GM10248 (cell line): ENCODE results near the gene EOLA1.
"Not testable (repeated sequence)": the region's sequence is repeated elsewhere in the genome, so short reads cannot be mapped to it uniquely, and the experiment has no call there.

ENCODE experiments used
- CTCF ChIA-PET: fragments of 300-600 bp; sonication (Branson Sonifier 250); formaldehyde crosslinking; extraction: SDS; loops from one replicate; lab custom pipeline; 2021; ENCODE audit warnings: antibody characterized with exemption; lab: Yijun Ruan, JAX
- POLR2A ChIA-PET: fragments of 350-650 bp; sonication (Branson Sonifier 250); formaldehyde crosslinking; extraction: SDS; loops from one replicate; lab custom pipeline; 2020; ENCODE audit warnings: antibody characterized with exemption; lab: Yijun Ruan, JAX
- DNase-seq: peaks from one replicate; pipeline ENCODE4 v3.0.0; 2012; ENCODE audit errors: extremely low spot score
- TF ChIP-seq, protein P1 (sequence below): IDR thresholded peaks from 2 replicates; pipeline ENCODE4 v1.5.1; 2012; ENCODE audit warnings: mild to moderate bottlenecking, low read depth; ENCODE audit errors: extremely low read depth, missing control alignments, control extremely low read depth

The EOLA1 gene

GRCh38 chrX:149512225-149512885 is 28.5 kb upstream of the EOLA1 start:
- ChIA-PET CTCF (interaction anchor here (0.7 to 2.7 kb wide), 13 partner anchors 9 to 1583 kb away, joined by 3 to 18 read pairs (median 4); no protein-coding TSS in a partner anchor), POLR2A (no interaction called here)
- TF ChIP-seq, protein P1, sequence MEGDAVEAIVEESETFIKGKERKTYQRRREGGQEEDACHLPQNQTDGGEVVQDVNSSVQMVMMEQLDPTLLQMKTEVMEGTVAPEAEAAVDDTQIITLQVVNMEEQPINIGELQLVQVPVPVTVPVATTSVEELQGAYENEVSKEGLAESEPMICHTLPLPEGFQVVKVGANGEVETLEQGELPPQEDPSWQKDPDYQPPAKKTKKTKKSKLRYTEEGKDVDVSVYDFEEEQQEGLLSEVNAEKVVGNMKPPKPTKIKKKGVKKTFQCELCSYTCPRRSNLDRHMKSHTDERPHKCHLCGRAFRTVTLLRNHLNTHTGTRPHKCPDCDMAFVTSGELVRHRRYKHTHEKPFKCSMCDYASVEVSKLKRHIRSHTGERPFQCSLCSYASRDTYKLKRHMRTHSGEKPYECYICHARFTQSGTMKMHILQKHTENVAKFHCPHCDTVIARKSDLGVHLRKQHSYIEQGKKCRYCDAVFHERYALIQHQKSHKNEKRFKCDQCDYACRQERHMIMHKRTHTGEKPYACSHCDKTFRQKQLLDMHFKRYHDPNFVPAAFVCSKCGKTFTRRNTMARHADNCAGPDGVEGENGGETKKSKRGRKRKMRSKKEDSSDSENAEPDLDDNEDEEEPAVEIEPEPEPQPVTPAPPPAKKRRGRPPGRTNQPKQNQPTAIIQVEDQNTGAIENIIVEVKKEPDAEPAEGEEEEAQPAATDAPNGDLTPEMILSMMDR: peak; percentile 45

GRCh38 chrX:149513825-149514428 is 26.9 kb upstream of the EOLA1 start:
- DNase-seq: no peak
- POLR2A ChIA-PET: no interaction called here

More at GRCh38 chrX:149512225-149512885, 28.5 kb upstream of the EOLA1 start:
- peak; percentile 46 for DNase-seq

DNA sequence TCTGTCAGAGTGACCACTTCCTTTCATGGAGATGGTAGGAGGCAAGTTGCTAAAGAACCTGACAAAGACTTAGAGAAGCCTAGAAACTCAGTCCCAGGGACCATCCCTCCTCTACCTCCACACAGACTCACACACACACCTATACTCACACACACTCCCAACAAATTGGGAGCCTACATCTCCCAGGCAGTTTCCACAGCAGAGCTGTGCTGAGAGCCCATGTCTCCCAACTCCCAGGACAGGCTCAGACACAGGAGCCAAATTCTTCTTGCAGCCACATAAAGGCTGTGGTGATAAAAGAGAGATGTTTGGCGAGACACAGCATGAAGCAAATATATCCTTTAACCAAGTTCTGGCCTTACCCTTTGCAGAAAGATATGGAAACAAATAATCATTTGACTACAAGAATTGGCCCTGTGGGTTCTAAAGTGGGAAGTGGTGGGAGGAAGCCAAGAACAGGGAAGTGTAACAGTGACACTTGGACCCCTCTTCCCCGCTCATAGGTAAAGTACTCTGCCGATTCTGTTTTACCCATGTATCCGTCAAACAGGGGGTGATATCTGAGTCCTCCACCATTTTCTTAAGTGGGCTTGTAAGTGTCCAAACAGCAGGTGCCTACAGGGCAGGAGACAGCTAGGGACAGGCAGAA is 24.7 kb upstream of the EOLA1 start:
- TF ChIP-seq, protein P1: no peak
- DNase-seq: no peak
- ChIA-PET POLR2A (no interaction called here), CTCF (interaction anchor here (1.1 kb wide), 1 partner anchor 10 kb away, joined by 3 read pairs; no protein-coding TSS in a partner anchor)

More at GRCh38 chrX:149513825-149514428, 26.9 kb upstream of the EOLA1 start:
- TF ChIP-seq, protein P1: no peak
- CTCF ChIA-PET: interaction anchor here (2.5 to 2.7 kb wide), 2 partner anchors 14 to 17 kb away, joined by 11 to 18 read pairs; no protein-coding TSS in a partner anchor

DNA sequence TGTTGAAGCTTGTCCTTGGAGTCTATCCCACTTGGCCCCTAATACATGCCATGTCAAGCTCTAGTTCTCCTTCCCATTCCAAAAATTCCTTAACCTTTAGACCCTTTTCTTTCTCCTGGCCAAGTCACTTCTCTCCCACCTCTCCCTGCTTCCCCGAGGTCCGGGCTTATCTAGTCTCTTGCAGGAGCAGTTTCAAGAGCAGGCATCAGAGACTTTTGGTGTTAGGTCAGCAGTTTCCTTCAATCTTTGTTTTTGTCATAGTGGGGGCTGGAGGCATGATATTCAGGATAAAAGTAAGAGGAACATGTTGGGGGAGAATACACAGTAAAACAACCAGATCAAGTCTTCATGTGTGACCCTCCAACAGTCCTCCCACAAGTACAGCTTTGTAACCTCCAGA is 24.2 kb upstream of the EOLA1 start:
- CTCF ChIA-PET: interaction anchor here (1.1 kb wide), 1 partner anchor 10 kb away, joined by 3 read pairs; no protein-coding TSS in a partner anchor
- POLR2A ChIA-PET: no interaction called here
- no peak for DNase-seq
- TF ChIP-seq, protein P1: no peak

- ChIA-PET CTCF (interaction anchor here (1.2 kb wide), 1 partner anchor 11 kb away, joined by 3 read pairs; no protein-coding TSS in a partner anchor), POLR2A (no interaction called here)
- no peak for DNase-seq
- TF ChIP-seq, protein P1: no peak
Observed at GRCh38 chrX:149517308-149517707, 23.5 kb upstream of the EOLA1 start.

DNA sequence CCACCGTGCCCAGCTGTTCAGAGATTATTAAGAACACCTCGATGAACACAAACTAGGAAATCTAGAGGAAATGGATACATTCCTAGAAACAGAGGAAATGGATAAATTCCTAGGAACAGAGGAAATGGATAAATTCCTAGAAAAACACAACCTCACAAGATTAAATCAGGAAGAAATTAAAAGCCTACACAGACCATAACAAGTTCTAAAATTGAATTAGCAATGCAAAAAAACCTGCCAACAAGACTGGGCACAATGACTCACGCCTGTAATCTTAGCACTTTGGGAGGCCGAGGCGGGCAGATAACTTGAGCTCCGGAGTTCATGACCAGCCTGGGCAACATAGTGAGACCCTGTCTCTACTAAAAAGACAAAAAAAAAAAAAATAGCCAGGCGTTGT is 22.6 kb upstream of the EOLA1 start:
- TF ChIP-seq, protein P1: no peak
- ChIA-PET CTCF (interaction anchor here (1.2 kb wide), 1 partner anchor 10 kb away, joined by 3 read pairs; no protein-coding TSS in a partner anchor), POLR2A (no interaction called here)
- no peak for DNase-seq

DNA sequence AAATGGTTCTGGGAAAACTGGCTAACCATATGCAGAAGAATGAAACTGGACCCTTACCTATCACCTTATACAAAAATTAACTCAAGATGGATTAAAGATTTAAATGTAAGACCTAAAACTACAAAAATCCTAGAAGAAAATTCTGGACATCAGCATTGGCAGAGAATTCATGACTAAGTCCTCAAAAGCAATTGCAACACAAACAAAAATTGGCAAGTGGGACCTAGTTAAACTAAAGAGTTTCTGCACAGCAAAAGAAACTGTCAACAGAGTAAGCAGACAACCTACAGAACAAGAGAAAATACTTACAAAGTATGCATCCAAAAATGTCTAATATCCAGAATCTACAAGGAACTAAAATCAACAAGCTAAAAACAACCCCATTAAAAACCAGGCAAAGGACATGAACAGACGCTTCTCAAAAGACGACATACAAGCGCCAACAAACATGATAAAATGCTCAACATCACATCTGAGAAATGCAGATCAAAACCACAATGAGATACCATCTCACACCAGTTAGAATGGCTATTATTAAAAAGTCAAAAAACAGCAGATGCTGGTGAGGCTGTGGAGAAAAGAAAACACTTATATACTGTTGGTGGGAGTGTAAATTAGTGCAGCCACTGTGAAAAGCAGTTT is 20.1 kb upstream of the EOLA1 start:
- POLR2A ChIA-PET, DNase-seq: not testable (repeated sequence)
- CTCF ChIA-PET: interaction anchor here (2.7 kb wide), 1 partner anchor 9 kb away, joined by 17 read pairs; no protein-coding TSS in a partner anchor
